H9 (cell line): Measurements from ENCODE around the gene XXYLT1. TPM values are rescaled to one million over a fixed set of nuclear protein-coding genes. Genes with fewer than 3 reads are reported as not detected.

Source experiments
- DNase-seq: peaks from one replicate; pipeline ENCODE4 v3.0.0-alpha.2; 2017
- H2AFZ ChIP-seq: one replicate; pipeline ENCODE4 v1.6.1; 2013; ENCODE audit warnings: mild to moderate bottlenecking, low read length, control low read depth, moderate library complexity
- H2AK5ac ChIP-seq: 2 replicates; pipeline ENCODE4 v1.6.1; 2013; ENCODE audit warnings: low read length, control low read depth, mixed read lengths; ENCODE audit not compliant: insufficient read length
- H2BK120ac ChIP-seq: one replicate; pipeline ENCODE4 v1.6.1; 2013; ENCODE audit warnings: low read depth, mild to moderate bottlenecking, low read length, control low read depth, inconsistent platforms; ENCODE audit not compliant: poor library complexity, severe bottlenecking
- H2BK12ac ChIP-seq: 2 replicates; pipeline ENCODE4 v1.6.1; 2013; ENCODE audit warnings: low read length, control low read depth, mixed read lengths, low read depth; ENCODE audit not compliant: insufficient read length
- H2BK15ac ChIP-seq: 2 replicates; pipeline ENCODE4 v1.6.1; 2013; ENCODE audit warnings: low read depth, low read length, control low read depth
- H2BK20ac ChIP-seq: one replicate; pipeline ENCODE4 v1.6.1; 2013; ENCODE audit warnings: low read depth, mild to moderate bottlenecking, low read length, control low read depth, inconsistent platforms; ENCODE audit not compliant: poor library complexity, severe bottlenecking
- H2BK5ac ChIP-seq: 2 replicates; pipeline ENCODE4 v1.6.1; 2013; ENCODE audit warnings: low read length, control low read depth, mixed read lengths; ENCODE audit not compliant: insufficient read length
- H3K14ac ChIP-seq: 2 replicates; pipeline ENCODE4 v1.6.1; 2013; ENCODE audit warnings: low read length, control low read depth; ENCODE audit not compliant: insufficient read depth
- H3K18ac ChIP-seq: 2 replicates; pipeline ENCODE4 v1.6.1; 2013; ENCODE audit warnings: low read depth, mild to moderate bottlenecking, mixed read lengths, low read length, control low read depth; ENCODE audit not compliant: insufficient read length
- H3K23ac ChIP-seq: 2 replicates; pipeline ENCODE4 v1.6.1; 2013; ENCODE audit warnings: low read length, control low read depth, mixed read lengths, low read depth; ENCODE audit not compliant: insufficient read length
- H3K23me2 ChIP-seq: 2 replicates; pipeline ENCODE4 v1.6.1; 2013; ENCODE audit warnings: low read depth, mild to moderate bottlenecking, mixed read lengths, low read length, control low read depth; ENCODE audit not compliant: insufficient read length, poor library complexity, severe bottlenecking
- H3K27ac ChIP-seq: 2 replicates; pipeline ENCODE4 v1.5.1; 2013; ENCODE audit warnings: low read length, control low read depth, mixed read lengths, low read depth; ENCODE audit not compliant: insufficient read length
- H3K27me3 ChIP-seq: 2 replicates; pipeline ENCODE4 v1.6.1; 2013; ENCODE audit warnings: low read length, control low read depth, inconsistent platforms; ENCODE audit not compliant: insufficient read depth
- H3K4ac ChIP-seq: 2 replicates; pipeline ENCODE4 v1.6.1; 2013; ENCODE audit warnings: low read depth, mild to moderate bottlenecking, control low read depth, inconsistent platforms, low read length, moderate library complexity
- H3K4me1 ChIP-seq: 2 replicates; pipeline ENCODE4 v1.6.1; 2013; ENCODE audit warnings: low read length, control low read depth, inconsistent platforms; ENCODE audit not compliant: insufficient read depth
- H3K4me2 ChIP-seq: 2 replicates; pipeline ENCODE4 v1.6.1; 2013; ENCODE audit warnings: low read length, control low read depth, mixed read lengths; ENCODE audit not compliant: insufficient read length, insufficient read depth
- H3K56ac ChIP-seq: 2 replicates; pipeline ENCODE4 v1.6.1; 2013; ENCODE audit warnings: low read depth, mild to moderate bottlenecking, mixed read lengths, low read length, control low read depth; ENCODE audit not compliant: insufficient read length
- H3K79me1 ChIP-seq: 2 replicates; pipeline ENCODE4 v1.6.1; 2013; ENCODE audit warnings: low read depth, mild to moderate bottlenecking, moderate library complexity, low read length, control low read depth, inconsistent platforms; ENCODE audit not compliant: insufficient read depth, poor library complexity, severe bottlenecking
- H3K79me2 ChIP-seq: 2 replicates; pipeline ENCODE4 v1.6.1; 2013; ENCODE audit warnings: low read length, control low read depth, inconsistent platforms; ENCODE audit not compliant: insufficient read depth
- H3K9ac ChIP-seq: 2 replicates; pipeline ENCODE4 v1.6.1; 2013; ENCODE audit warnings: low read length, control low read depth, mixed read lengths; ENCODE audit not compliant: insufficient read length; ENCODE audit errors: extremely low read depth
- H3K9me3 ChIP-seq: one replicate; pipeline ENCODE4 v1.6.1; 2013; ENCODE audit warnings: low read depth, low read length, inconsistent platforms; ENCODE audit not compliant: control insufficient read depth
- H3T11ph ChIP-seq: one replicate; pipeline ENCODE4 v1.6.1; 2013; ENCODE audit warnings: mild to moderate bottlenecking, low read length, control low read depth, inconsistent platforms
- H4K20me1 ChIP-seq: one replicate; pipeline ENCODE4 v1.6.1; 2013; ENCODE audit not compliant: control insufficient read depth, insufficient read length, insufficient read depth
- H4K5ac ChIP-seq: 2 replicates; pipeline ENCODE4 v1.6.1; 2013; ENCODE audit warnings: low read depth, mild to moderate bottlenecking, mixed read lengths, low read length, control low read depth; ENCODE audit not compliant: insufficient read length
- H4K8ac ChIP-seq: replicated peaks from 2 replicates; pipeline ENCODE4 v1.6.1; 2013; ENCODE audit warnings: low read length, control low read depth, mixed read lengths, low read depth; ENCODE audit not compliant: insufficient read length
- H4K91ac ChIP-seq: 2 replicates; pipeline ENCODE4 v1.6.1; 2013; ENCODE audit warnings: low read depth, mild to moderate bottlenecking, moderate library complexity, mixed read lengths, low read length, control low read depth; ENCODE audit not compliant: insufficient read length
- H3K27ac Mint-ChIP-seq, 3 experiments: 2 replicates in 2 of 3; 3 replicates in 1 of 3; pipeline ENCODE4 v1.8.0; 2020 to 2021; ENCODE audit warnings: mixed read lengths in 3 of 3, mild to moderate bottlenecking in 1 of 3, moderate library complexity in 1 of 3
- H3K27me3 Mint-ChIP-seq: 2 replicates; pipeline ENCODE4 v1.8.0; 2021; ENCODE audit warnings: low read depth, mild to moderate bottlenecking, moderate library complexity, mixed read lengths
- H3K36me3 Mint-ChIP-seq, 3 experiments: 2 replicates in 2 of 3; 3 replicates in 1 of 3; pipeline ENCODE4 v1.8.0; 2020 to 2021; ENCODE audit warnings: low read depth in 3 of 3, mixed read lengths in 3 of 3; ENCODE audit not compliant: insufficient read depth in 1 of 3
- H3K4me1 Mint-ChIP-seq, 2 experiments: 2 replicates each; pipeline ENCODE4 v1.8.0; 2020; ENCODE audit warnings: mixed read lengths in 2 of 2
- H3K4me3 Mint-ChIP-seq, 2 experiments: 2 replicates in 1 of 2; 3 replicates in 1 of 2; pipeline ENCODE4 v1.8.0; 2020 to 2021; ENCODE audit warnings: mild to moderate bottlenecking in 2 of 2, mixed read lengths in 2 of 2, moderate library complexity in 1 of 2
- H3K9me3 Mint-ChIP-seq, 2 experiments: 2 replicates in 1 of 2; 3 replicates in 1 of 2; pipeline ENCODE4 v1.8.0; 2020; ENCODE audit warnings: mild to moderate bottlenecking in 2 of 2, mixed read lengths in 2 of 2, moderate library complexity in 1 of 2
- CTCF ChIP-seq: fragments of 200-600 bp; sonication (generic); conservative IDR thresholded peaks from 3 replicates; pipeline ENCODE4 v1.8.0; 2021; ENCODE audit warnings: antibody characterized with exemption, mild to moderate bottlenecking
- WGBS: extraction: QIAGEN DNeasy Blood & Tissue Kit; methylation state at CpG from one replicate; pipeline ENCODE4 v1.1.7; 2013; ENCODE audit warnings: missing lambda C conversion rate, low lambda C conversion rate, mixed read lengths; ENCODE audit not compliant: insufficient read length; ENCODE audit errors: extremely low coverage; 5-methylcytosine and 5-hydroxymethylcytosine counted together
- total RNA-seq: library from RNA; stranded (reverse); gene quantifications from 2 replicates; pipeline ENCODE4 v1.2.1, GENCODE V29; 2021

XXYLT1 gene
- total RNA-seq, 1 experiment from 2014 or later, result 22.7 TPM

DNA sequence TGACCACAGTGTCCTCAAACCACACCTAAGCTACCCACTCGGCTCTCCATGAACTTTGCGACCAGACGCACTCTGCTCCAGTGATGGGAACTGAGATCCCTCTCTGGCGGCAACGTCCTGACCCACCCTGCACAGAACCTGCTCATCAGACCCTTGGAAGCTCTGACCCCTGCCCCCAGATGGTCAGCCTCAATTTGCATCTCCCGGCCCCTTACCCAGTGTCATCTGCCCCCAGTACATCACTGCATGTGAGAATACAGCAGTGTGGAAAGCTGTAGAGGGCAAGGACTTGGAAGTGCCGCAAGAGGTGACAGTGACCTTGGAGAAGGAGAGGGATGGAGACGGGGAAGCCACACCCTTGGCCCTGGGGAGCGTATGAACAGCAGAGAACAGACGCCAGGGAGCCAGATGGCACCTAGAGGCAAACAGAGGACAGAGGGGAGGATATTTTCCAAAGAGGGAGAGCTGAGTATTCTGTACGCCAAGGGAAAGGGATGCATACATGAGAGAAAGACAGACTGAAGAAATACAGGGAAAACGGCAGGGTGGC lies 192.0 kb downstream of the XXYLT1 start:
- Histone ChIP-seq H3K56ac (no peak overlapping the region), H2BK5ac (no peak overlapping the region), H2AFZ (no peak overlapping the region), H3K27ac (no peak overlapping the region), H2BK120ac (no peak overlapping the region), H3K9me3 (no peaks in the 10 kb centered on the region), H2BK15ac (no peak overlapping the region), H4K91ac (no peak overlapping the region), H3K18ac (no peak overlapping the region), H3K9ac (no peak overlapping the region), H2BK12ac (no peak overlapping the region), H3K79me2 (no peaks in the 10 kb centered on the region), H2BK20ac (no peak overlapping the region), H3K4me1 (no peaks in the 10 kb centered on the region; the same call in 1 of the 2 replicates), H3K4me2 (no peak overlapping the region), H2AK5ac (no peak overlapping the region), H3K79me1 (no peaks in the 10 kb centered on the region), H3K4ac (no peak overlapping the region), H4K5ac (no peak overlapping the region), H3K23ac (no peak overlapping the region), H4K20me1 (no peaks in the 10 kb centered on the region), H3K14ac (no peak overlapping the region), H3T11ph (no peak overlapping the region), H3K23me2 (no peaks in the 10 kb centered on the region), H3K27me3 (no peaks in the 10 kb centered on the region), H4K8ac (no peak overlapping the region)
- no CpG with 5 or more reads among the region's 12 CpGs for WGBS
- Mint-ChIP-seq H3K36me3 (peaks cover 0 to 2% (median 0%) of the 10 kb centered on the region in 3 experiments; a peak in 2 of 7 replicates), H3K27ac (peak overlapping the region in 1 of 3 experiments; percentile 18; a peak in 1 of 7 replicates), H3K4me3 (no peak overlapping the region; a peak in 1 of 5 replicates), H3K4me1 (peaks cover 32 to 52% of the 10 kb centered on the region in 2 experiments), H3K9me3 (no peaks in the 10 kb centered on the region; a peak in 1 of 5 replicates), H3K27me3 (no peaks in the 10 kb centered on the region)
- no peak for TF ChIP-seq CTCF
- DNase-seq, result no peak
